Upper lobe of left lung (tissue), 6 donors: Measurements from ENCODE around the gene AFAP1. TPM values are rescaled to one million over a fixed set of nuclear protein-coding genes. Genes with fewer than 3 reads are reported as not detected.

ENCODE experiments used
- ATAC-seq, 2 donors: fragments of 200-7000 bp; cut with Tn5 transposase; one replicate each; pipeline ENCODE4 v1.9.1; 2022; ENCODE audit warnings: mild to moderate bottlenecking in 2 of 2, moderate library complexity in 2 of 2; ENCODE audit not compliant: low FRiP score in 2 of 2
- DNase-seq, 2 donors: peaks; one replicate each; pipeline ENCODE4 v3.0.0-alpha.2; 2019 to 2020
- H3K27ac ChIP-seq, 4 donors: fragments of 200-600 bp; sonication (generic); one replicate each; pipeline ENCODE4 v1.5.1; 2016 to 2019
- H3K27me3 ChIP-seq, 4 donors: fragments of 200-600 bp; sonication (generic); one replicate each; pipeline ENCODE4 v1.5.1; 2017 to 2019
- H3K36me3 ChIP-seq, 4 donors: fragments of 200-600 bp; sonication (generic); one replicate each; pipeline ENCODE4 v1.5.1; 2016 to 2019
- H3K4me1 ChIP-seq, 4 donors: fragments of 200-600 bp; sonication (generic); one replicate each; pipeline ENCODE4 v1.5.1; 2018 to 2019
- H3K4me3 ChIP-seq, 4 donors: fragments of 200-600 bp; sonication (generic); one replicate each; pipeline ENCODE4 v1.5.1; 2017 to 2019; ENCODE audit warnings: mild to moderate bottlenecking in 2 of 4, moderate library complexity in 1 of 4
- H3K9me3 ChIP-seq, 4 donors: fragments of 200-600 bp; sonication (generic); one replicate each; pipeline ENCODE4 v1.5.1; 2018 to 2019
- CTCF ChIP-seq, 6 experiments: fragments of 450-650 bp in 4 of 6; fragments of 200-600 bp in 2 of 6; sonication (generic) in 2 of 6; IDR thresholded peaks; one replicate each; pipeline ENCODE4 v1.5.1; 2016 to 2019; ENCODE audit warnings: antibody characterized with exemption in 6 of 6
- EP300 ChIP-seq, 4 donors: sonication (generic); formaldehyde crosslinking; IDR thresholded peaks; one replicate each; pipeline ENCODE4 v1.5.1; 2017; ENCODE audit warnings: antibody characterized with exemption in 4 of 4, control low read depth in 2 of 4
- POLR2A ChIP-seq, 4 donors: fragments of 450-650 bp; IDR thresholded peaks; one replicate each; pipeline ENCODE4 v1.5.1; 2016 to 2017; ENCODE audit warnings: antibody characterized with exemption in 4 of 4, mild to moderate bottlenecking in 2 of 4
- POLR2AphosphoS5 ChIP-seq, 2 donors: sonication (generic); formaldehyde crosslinking; IDR thresholded peaks; one replicate each; pipeline ENCODE4 v1.5.1; 2017; ENCODE audit warnings: antibody characterized with exemption in 2 of 2
- WGBS, 2 donors: methylation state at CpG; one replicate each; pipeline ENCODE4 v1.1.5; 2017 to 2018; 5-methylcytosine and 5-hydroxymethylcytosine counted together
- total RNA-seq, 6 donors: library from RNA; depleted of rRNA in 4 of 6; stranded (reverse); fragments of >200 nt in 4 of 6; gene quantifications; one replicate each; pipeline versions ENCODE4 v1.1.0 to v1.2.1, GENCODE V29; 2016 to 2021
- donor health status: DM: no; HTN: no; CAD: no; lungs with moderate emphysema.
- donor health status: DM: no; HTN: yes; CAD: no; lungs with severe emphysema.

Gene AFAP1
- total RNA-seq, 6 donors from 2014 or later, result 10.9 to 26.7 (median 19.2) TPM

- ATAC-seq (no peak), DNase-seq (no peak)
- TF ChIP-seq CTCF (IDR thresholded peaks at IDR 0.05), result no peak
- TF ChIP-seq POLR2A (IDR thresholded peaks at IDR 0.05), result no peak
- TF ChIP-seq EP300 (IDR thresholded peaks at IDR 0.05), result no peak
- no peak for TF ChIP-seq POLR2AphosphoS5 (IDR thresholded peaks at IDR 0.05)
- WGBS, 2 donors, result 93 to 94% methylated on average over 6 of the region's 6 CpGs
- Histone ChIP-seq H3K27ac (no peak overlapping the region), H3K27me3 (no peaks in the 10 kb centered on the region), H3K9me3 (no peaks in the 10 kb centered on the region), H3K4me1 (peaks cover 0 to 9% (median 5%) of the 10 kb centered on the region in 4 donors), H3K4me3 (no peak overlapping the region), H3K36me3 (peaks cover 0 to 8% (median 0%) of the 10 kb centered on the region in 4 donors)
These were observed 92.5 kb downstream of the AFAP1 start for GRCh38 chr4:7847206-7847605.

- Histone ChIP-seq H3K9me3 (no peaks in the 10 kb centered on the region), H3K4me3 (no peak overlapping the region), H3K27ac (no peak overlapping the region), H3K36me3 (peaks cover 0 to 7% (median 0%) of the 10 kb centered on the region in 4 donors), H3K4me1 (peaks cover 0 to 9% (median 5%) of the 10 kb centered on the region in 4 donors), H3K27me3 (no peaks in the 10 kb centered on the region)
- no peak for ATAC-seq
- no peak for DNase-seq
- WGBS, 2 donors, result 76 to 80% methylated on average over 13 of the region's 13 CpGs
- TF ChIP-seq POLR2A (IDR thresholded peaks at IDR 0.05) (no peak), EP300 (IDR thresholded peaks at IDR 0.05) (no peak), CTCF (IDR thresholded peaks at IDR 0.05) (no peak), POLR2AphosphoS5 (IDR thresholded peaks at IDR 0.05) (no peak)
These were observed 94.0 kb downstream of the AFAP1 start for GRCh38 chr4:7845493-7846128.

- peaks cover 0 to 5% (median 0%) of the 10 kb centered on the region in 4 donors for H3K36me3 ChIP-seq
- no peaks in the 10 kb centered on the region for H3K9me3 ChIP-seq
- no peak for DNase-seq
- no peak overlapping the region for H3K27ac ChIP-seq
- TF ChIP-seq POLR2AphosphoS5 (IDR thresholded peaks at IDR 0.05) (no peak), CTCF (IDR thresholded peaks at IDR 0.05) (no peak), EP300 (IDR thresholded peaks at IDR 0.05) (no peak), POLR2A (IDR thresholded peaks at IDR 0.05) (no peak)
- no peaks in the 10 kb centered on the region for H3K27me3 ChIP-seq
- peaks cover 0 to 9% (median 5%) of the 10 kb centered on the region in 4 donors for H3K4me1 ChIP-seq
- WGBS, 2 donors, result 78 to 79% methylated on average over 11 of the region's 11 CpGs
- H3K4me3 ChIP-seq, result no peak overlapping the region
- ATAC-seq, result no peak
These were observed 95.1 kb downstream of the AFAP1 start for GRCh38 chr4:7844594-7844991.

- Histone ChIP-seq H3K9me3 (no peaks in the 10 kb centered on the region), H3K4me3 (no peak overlapping the region), H3K4me1 (peaks cover 0 to 9% (median 5%) of the 10 kb centered on the region in 4 donors), H3K36me3 (peaks cover 0 to under 1% (median 0%) of the 10 kb centered on the region in 4 donors), H3K27me3 (no peaks in the 10 kb centered on the region), H3K27ac (peak overlapping the region in 1 of 4 donors; percentile 62)
- peak; percentile 54 to 78 for ATAC-seq
- TF ChIP-seq POLR2A (IDR thresholded peaks at IDR 0.05) (no peak), CTCF (IDR thresholded peaks at IDR 0.05) (peak; percentile 50 to 79 (median 68))
- 46 to 50% methylated on average over 7 to 11 of the region's 11 CpGs for WGBS, 2 donors
- peak in 1 of 2 donors; percentile 75 for DNase-seq
These were observed 95.6 kb downstream of the AFAP1 start for GRCh38 chr4:7843831-7844593.
